HG03457 (cell line): Measurements from ENCODE around the gene CFAP91.

Experiments used
- ATAC-seq: cut with Tn5 transposase; IDR thresholded peaks from one replicate; pipeline ENCODE4 v1.9.1; 2021; ENCODE audit warnings: moderate number of reproducible peaks; ENCODE audit not compliant: unreplicated experiment

The CFAP91 gene

GRCh38 chr3:119738741-119739140 is 35.9 kb downstream of the CFAP91 start:
- ATAC-seq = no peak

- no peak for ATAC-seq
Measured at GRCh38 chr3:119741657-119742590, 39.1 kb downstream of the CFAP91 start.

- ATAC-seq = no peak
Measured at GRCh38 chr3:119743921-119744320, 41.1 kb downstream of the CFAP91 start.

GRCh38 chr3:119745942-119746341 is 43.1 kb downstream of the CFAP91 start:
- ATAC-seq = no peak

- ATAC-seq = no peak
Measured at GRCh38 chr3:119746423-119746822, 43.6 kb downstream of the CFAP91 start.

DNA sequence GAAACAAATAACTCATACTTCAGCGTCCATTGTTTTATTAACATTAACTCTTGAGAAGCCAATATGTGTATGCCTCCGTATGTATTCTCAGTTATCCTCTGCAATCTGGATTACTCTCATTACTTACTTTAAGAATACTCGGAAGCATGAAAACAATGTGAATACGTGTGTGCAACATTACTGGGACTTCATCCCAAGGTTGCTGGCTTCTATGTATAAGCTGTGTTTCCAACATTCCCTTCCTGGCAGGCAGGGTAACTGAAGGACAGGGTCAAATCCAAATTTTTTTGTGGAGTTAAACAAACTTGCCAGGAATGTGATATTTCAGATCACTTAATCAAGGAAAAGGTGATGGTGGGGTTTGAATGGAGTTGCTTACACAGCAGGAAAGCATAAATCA is 44.5 kb downstream of the CFAP91 start:
- ATAC-seq = no peak

DNA sequence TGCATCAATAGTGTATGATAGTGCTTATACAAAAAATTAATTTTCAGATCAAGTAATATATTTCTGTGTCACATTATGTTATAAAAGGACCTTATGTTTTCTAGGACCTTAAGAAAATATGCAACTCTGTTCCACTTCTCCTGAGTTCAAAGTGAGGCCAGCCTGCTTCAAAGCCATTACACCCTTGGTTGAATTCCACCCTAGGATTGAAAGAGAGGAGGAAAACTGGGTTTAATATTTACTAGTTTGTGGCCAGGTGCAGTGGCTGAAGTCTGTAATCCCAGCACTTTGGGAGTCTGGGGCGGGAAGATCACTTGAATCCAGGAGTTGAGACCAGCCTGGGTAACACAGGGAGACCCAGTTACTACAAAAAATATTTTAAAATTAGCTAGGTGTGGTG is 46.2 kb downstream of the CFAP91 start:
- no peak for ATAC-seq

- ATAC-seq = no peak
Measured at GRCh38 chr3:119751423-119751822, 48.6 kb downstream of the CFAP91 start.
